Breast epithelium (tissue), 3 donors: ENCODE results near the gene TOX3.

Source experiments
- CTCF ChIP-seq, 3 donors: fragments of 450-650 bp; IDR thresholded peaks; one replicate each; pipeline ENCODE4 v1.5.1; 2016 to 2017; ENCODE audit warnings: antibody characterized with exemption in 3 of 3, mild to moderate bottlenecking in 3 of 3, moderate library complexity in 3 of 3
- POLR2AphosphoS5 ChIP-seq, 3 donors: sonication (generic); formaldehyde crosslinking; IDR thresholded peaks; one replicate each; pipeline ENCODE4 v1.6.1; 2017; ENCODE audit warnings: antibody characterized with exemption in 3 of 3

DNA sequence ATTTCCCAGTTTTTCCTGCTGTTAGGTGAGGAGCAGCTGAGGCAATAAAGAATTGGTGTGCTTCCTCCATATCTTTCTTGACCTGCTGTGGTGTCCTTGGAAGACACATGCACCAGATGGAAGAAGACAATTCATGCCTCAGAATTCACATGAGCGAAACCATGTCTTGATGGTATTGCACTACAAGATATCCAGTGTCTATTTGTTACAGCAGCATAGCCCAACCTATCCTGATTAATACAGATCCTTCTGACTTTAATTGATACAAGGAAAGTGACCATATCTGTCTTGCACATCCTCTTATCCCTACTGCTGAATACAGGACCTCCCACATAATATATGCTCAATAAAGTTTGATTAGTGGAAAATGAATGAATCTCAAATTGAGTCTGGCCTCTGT is 9.1 kb upstream of the TOX3 start:
- TF ChIP-seq POLR2AphosphoS5 (IDR thresholded peaks at IDR 0.05) = no peak
- TF ChIP-seq CTCF (IDR thresholded peaks at IDR 0.05) = no peak
